GM12801 (cell line): Measurements from ENCODE around the gene GSX2.

Experiments used
- TF ChIP-seq, protein P1 (sequence below): IDR thresholded peaks from one replicate; pipeline ENCODE4 v1.5.1; 2011; ENCODE audit warnings: control low read depth; ENCODE audit not compliant: insufficient read length; ENCODE audit errors: extremely low read depth

Gene GSX2

DNA sequence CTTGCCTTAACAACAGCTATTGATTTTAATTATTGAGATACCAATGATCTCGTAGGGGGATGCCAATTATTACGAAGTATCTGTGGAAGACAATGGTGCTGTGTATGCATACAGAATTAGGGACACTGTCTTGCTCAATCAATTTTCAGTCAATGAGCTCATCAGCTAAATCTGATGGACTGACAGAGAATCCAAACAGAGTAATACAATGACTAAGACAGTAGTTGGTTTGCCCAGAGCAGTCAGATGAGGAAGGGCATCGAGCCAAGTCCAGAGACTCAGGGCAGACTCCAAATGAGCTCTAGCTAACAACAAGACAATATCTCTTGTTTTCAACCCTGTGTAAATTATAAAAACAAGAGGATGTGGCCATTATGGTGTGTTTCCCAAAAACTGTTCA, 14.7 kb upstream of the GSX2 start:
- TF ChIP-seq, protein P1, sequence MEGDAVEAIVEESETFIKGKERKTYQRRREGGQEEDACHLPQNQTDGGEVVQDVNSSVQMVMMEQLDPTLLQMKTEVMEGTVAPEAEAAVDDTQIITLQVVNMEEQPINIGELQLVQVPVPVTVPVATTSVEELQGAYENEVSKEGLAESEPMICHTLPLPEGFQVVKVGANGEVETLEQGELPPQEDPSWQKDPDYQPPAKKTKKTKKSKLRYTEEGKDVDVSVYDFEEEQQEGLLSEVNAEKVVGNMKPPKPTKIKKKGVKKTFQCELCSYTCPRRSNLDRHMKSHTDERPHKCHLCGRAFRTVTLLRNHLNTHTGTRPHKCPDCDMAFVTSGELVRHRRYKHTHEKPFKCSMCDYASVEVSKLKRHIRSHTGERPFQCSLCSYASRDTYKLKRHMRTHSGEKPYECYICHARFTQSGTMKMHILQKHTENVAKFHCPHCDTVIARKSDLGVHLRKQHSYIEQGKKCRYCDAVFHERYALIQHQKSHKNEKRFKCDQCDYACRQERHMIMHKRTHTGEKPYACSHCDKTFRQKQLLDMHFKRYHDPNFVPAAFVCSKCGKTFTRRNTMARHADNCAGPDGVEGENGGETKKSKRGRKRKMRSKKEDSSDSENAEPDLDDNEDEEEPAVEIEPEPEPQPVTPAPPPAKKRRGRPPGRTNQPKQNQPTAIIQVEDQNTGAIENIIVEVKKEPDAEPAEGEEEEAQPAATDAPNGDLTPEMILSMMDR, result no peak

DNA sequence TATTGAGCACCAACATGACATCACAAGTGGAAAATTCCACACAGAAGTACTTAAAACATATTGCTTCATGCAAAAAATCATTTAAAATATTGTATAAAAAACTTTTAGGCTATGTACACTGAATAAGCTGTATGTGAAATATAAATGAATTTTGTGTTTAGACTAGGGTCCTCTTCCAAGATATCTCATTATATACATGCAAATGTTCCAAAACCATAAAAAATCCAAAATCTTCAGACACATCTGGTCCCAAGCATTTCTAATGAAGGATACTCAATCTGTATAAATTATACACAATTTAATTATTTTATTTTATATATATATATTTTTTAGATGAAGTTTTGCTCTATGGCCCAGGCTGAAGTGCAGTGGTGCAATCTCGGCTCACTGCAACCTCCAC, 10.1 kb upstream of the GSX2 start:
- TF ChIP-seq, protein P1, result no peak

- TF ChIP-seq, protein P1, result no peak
Observed at GRCh38 chr4:54090404-54090803, 9.6 kb upstream of the GSX2 start.

DNA sequence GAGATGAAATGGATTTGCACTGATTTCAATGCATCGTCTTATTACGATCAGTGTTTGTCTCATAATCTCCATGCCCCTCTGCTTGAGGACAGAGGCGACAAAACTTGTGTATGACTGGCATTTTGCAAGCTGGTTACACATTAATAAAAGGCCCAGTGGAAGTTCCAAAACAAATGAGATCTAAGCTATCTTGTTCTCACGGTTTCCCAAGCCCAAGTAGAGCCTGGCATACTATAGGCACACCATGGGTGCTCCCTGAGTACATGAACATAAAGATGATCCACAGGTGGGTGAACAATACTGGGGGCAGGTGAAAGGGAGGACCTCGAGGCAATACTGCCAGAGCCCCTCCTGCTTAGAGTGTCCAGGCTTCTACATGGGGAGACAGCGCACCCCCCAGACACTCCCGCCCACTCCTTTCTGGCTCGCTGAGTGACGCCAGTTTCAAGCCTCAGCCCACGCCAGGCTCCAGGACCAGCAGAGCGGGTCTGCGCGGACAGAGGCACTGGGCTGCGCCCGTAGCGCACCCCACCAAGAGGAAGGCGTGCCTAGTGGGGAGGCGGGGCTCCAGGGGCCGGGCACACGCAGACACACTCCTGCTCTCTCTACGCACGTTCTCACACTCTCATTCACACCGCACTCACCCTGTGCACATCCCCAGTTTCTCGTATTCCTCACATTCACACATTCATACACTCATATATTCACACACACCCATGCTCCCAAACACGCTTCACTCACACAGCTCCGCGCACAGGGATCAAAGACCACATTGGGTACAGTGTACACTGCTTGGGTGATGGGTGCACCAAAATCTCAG, 8.9 kb upstream of the GSX2 start:
- TF ChIP-seq, protein P1, result no peak

- TF ChIP-seq, protein P1, result no peak
Observed at GRCh38 chr4:54091637-54092404, 8.1 kb upstream of the GSX2 start.

GRCh38 chr4:54092405-54093323, 7.3 kb upstream of the GSX2 start:
- TF ChIP-seq, protein P1, result no peak
